ENCODE measurements around the gene TMPRSS13.

Gene TMPRSS13

DNA sequence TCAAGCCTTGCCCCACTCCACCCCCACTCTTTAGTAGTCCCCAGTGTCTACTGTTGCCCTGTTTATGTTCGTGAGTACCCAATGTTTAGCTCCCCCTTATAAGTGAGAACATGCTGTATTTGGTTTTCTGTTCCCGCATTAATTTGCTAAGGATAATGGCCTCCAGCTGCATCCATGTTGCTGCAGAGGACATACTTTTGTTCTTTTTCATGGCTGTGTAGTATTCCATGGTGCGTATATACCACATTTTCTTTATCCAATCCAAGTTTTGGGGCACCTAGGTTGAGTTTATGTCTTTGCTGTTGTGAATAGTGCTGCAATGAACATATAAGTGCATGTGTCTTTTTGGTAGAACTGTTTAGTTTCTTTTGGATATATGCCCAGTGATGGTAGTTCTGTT lies 36.6 kb downstream of the TMPRSS13 start:
- no peak for DNase-seq (ENCODE audit: low spot score)

DNA sequence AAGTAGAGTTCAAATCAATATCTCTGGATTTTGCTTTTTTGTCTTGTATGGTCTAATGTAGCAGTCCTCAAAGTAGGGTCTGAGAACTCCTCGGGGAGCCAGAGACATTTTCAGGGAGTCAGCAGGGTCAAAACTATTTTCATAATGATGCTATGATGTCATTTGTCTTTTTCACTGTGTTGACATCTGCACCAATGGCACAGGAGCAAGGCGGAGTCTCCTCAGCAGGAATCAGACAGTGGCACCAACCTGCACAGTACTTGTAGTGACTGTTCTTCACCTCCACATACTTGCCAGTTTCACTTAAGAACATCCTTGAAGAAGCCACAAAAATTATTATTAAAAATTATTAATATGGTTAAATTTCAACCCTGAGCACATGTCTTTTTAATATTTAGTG lies 37.8 kb downstream of the TMPRSS13 start:
- no peak for DNase-seq (ENCODE audit: low spot score)

DNA sequence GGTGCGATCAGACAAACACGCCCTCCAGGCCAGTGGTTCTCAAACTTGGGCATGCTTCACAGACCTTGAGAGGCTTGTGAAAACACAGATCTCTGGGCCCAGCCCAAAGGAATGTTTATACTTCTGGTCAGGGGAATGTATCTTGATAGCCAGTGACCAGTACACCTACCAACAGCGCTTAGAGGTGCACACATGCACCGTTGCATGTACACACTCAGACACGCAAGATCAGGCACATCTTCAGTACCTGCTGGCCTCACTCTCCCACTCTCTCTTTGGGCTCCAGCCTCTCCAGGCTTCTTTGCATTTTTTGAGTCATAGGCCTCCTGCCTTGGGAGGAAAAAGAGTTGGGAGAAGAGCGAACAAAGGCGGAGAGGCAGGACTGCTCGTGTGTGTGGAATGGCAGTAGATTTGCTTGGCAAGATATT lies 41.0 kb downstream of the TMPRSS13 start:
- DNase-seq (ENCODE audit: low spot score), result no peak

DNA sequence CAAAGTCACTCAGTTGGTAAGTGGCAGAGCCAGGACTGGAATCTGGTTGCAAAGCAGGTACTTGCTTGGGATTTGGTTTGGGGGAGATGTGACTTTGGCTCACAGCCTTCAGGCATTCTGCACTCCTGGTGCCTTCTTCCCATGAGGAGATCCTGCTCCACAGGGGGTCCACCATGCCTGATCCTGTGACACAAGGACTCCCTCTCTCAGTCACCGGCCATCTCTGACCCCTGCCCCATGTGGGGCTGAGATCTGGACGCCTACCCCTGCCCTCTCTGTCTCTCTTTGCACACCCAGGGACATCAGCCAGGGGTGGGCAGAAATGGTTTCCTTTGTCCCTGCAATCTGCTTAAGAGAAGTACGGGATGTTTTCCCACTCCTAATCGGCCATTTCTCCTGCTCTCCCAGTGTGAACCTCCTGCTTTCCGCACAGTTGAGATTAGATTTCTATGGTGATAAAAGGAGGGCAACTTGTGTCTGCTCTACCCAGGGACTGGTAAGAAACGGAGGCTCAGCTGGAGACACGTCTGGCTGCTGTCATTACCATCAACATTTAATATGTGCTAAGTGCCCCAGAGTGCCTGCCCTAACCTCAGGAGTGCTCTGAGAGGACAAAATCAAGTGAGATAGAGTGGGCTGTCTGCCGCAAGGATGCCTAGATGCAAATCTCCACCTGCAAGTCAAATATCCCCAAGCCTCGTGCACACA lies 41.6 kb downstream of the TMPRSS13 start:
- no peak for DNase-seq (ENCODE audit: low spot score)

DNA sequence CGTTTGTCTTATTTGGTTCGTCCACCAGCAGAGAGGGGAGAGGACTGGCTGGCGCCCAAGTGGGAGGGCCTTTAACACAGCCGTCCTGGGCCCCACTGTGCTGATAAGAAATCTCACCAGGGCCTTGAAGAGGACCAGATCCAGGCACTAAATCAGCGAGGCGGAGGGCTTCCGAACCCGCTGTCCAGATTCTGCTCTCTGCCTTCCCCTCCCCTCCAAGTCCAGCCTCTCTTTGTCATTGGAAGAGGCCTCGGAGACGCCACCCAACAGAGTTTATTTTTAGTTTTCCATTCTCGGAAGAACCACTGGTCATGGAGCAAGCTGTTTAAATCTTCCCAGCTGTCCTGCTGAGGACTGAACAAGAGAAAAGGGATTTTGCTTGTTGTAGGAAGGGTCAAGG lies 43.4 kb downstream of the TMPRSS13 start:
- DNase-seq (ENCODE audit: low spot score), result no peak

DNA sequence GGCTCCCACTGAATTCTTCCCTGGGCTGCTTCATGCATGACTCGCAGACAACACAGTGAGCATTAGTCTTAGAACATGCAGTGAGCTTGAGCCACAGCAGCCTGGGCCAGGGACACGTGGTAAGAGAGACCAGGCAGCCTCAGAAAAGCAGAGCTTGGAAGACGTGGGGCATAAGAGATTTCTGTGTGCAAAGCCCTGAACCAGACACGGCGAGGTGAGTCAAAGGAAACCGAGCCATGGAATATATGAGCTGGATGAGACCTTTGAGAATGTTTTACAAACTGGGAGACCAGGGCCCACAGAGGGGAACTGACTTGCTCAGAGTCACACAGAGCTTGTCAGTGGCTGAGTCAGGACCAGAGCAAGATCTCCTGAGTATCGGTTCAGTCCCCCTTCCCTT lies 44.2 kb downstream of the TMPRSS13 start:
- DNase-seq (ENCODE audit: low spot score), result no peak

DNA sequence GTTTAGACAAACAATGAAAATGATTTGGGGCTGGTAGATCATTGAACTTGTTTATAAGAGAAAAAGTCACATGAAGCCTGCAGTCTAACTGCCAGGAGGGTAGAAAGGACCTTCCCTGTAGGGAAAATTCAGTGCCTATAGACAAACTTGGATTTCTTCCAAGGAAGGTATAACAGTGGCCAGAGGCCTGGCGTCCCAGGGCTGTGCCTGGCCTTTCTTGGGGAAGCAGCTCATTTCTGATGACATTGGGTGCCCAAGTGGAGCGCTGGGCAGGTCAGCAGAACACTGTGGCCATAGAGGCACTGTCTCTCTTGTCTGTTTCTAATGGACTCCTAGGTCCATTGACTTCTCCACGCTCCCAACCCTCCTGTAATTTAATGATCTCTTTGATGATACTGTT lies 46.1 kb downstream of the TMPRSS13 start:
- DNase-seq (ENCODE audit: low spot score), result no peak

DNA sequence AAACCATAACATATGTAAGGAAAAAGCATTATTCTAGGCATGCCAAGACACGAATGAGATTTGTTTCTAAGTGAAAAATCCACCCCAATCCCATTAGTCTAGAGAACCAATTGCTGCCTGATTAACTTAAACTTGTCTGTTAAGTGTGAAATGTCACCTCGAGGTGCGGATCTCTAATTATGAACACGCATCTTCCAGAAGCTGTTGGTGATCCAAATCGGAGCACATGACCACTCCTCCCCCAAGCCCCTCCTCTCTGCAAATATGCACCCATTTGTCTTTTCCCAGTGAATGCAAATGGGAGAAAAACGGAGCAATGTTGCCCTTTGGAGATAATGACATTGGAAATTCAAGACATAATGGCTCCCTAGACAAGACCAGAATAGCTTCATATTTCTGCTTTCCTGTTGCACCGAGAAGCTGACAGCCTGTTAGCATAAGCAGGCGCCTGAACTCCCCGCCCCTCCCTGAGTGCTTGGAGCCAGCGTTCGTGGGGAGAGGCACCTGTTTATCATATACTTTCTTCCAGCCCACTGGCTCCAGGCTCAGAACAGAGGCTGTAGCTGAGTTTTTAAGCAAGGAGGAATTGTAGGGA lies 46.8 kb downstream of the TMPRSS13 start:
- DNase-seq (ENCODE audit: low spot score), result no peak

DNA sequence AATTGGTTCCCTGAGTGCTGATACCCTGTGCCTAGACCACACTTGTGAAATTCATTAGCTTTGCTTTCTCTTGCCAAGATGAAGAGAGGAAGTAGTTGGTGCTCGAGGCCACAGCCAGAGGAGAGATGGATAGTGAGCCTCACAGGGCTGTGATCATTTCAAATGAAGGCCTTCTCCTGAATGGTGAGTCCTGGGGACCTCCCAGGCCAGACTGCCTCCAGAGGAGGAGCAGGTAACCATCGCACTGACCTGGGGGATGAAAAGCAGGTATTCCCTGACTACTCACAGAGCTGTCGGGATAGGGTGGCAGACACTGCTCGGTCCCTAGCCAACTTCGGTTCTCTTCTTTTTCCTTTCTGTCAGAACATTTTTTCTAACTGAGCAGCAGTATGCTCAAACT lies 48.0 kb downstream of the TMPRSS13 start:
- DNase-seq (ENCODE audit: low spot score), result no peak

DNA sequence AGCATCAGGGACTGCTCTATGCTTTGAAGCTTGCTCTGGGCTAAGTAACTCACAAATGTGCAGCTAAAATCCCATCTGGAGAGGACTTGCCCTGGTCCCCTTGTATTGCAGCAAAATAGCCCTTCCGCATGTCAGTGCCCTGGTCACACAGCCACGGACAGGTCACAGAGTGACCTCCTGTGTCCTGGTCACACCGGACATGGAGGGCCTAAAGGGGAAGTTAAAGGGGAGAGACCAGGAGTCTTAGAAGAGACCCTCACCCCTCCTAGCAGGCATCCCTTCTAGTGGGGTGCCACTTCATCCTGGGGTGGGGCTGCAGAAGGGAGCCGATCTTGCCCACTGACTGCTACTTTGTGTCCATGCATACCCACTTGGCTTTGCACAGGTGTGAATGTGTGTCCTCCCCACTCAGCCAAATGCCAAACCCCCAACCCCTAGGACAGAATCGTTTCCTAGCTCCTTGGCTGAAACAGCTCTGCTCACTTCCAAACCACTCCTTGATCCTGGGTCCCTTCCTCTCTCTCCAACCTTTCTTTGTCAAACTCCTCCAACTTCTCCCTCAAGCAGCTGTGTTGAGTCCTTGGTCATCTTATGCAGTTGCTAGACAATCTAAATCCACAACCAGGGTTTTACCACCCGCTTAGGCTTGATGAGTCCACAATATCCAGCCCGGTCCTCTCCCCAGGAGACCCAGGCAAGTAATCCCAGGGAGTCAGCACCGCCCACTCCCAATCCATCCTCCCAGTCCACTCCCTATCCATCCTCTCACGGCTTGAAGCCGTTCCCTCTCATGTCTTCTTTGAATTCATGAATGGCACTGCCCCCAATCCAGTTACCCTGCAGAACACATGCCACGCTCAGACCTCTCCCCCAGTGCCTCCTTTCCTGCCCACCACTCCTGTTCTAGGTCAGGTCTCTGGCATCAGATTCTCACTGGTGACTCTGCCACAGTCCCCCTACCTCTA lies 49.4 kb downstream of the TMPRSS13 start:
- no peak for DNase-seq (ENCODE audit: low spot score)

DNA sequence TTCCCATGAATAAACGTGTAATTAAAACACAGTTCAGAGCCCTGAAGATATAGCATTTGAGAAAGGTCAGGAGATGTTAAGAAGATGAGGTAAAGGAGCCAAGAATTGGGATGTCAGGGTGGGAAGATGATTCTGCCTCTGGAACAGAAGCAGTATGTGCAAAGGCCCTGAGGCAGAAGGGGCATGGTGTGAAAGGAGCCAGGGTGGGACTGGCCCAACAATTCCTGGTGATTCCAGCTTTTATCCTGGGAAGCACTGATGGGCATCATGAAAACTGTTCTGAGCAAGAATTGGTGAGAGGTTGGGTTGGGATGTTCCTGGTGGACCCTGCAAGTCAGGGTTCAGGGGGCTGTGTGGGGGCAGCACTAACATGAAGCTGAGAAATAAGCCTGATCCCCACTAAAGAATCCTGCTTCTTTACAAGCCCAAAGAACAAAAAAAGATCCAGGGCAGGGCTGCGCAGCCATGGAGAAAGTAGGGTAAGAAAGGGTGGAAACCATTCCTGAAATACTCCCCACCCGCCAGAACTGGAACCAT lies 50.2 kb downstream of the TMPRSS13 start:
- DNase-seq (ENCODE audit: low spot score), result no peak

DNA sequence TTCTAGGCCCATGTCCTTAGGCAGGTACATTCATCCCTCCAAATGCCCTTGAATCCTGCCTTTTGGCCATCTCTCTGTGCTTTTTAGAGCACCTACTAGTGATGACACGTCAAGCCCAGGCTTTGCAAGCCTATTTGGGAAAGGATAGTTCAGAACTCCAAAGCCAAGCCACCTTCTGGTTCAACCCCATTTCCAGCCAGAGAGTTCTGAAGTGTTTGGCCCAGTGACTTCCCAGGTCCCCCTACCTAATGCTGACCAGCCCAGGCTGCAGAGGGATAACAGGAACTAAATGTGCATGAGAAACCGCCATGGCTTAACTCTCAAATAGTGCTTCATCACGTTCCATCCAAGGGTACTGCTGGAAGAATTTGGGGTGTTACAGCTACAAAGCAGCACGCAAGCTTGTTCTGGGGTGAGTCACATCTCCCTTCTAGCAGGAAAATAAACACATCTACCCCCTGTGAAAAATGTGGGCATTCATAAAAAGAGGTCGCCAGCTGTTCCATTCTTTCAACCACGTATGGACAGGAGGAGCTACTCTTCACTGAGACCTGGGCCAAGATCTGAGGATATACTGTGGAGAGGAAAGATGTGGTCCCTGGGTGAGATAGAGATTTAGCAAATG lies 50.8 kb downstream of the TMPRSS13 start:
- DNase-seq (ENCODE audit: low spot score), result no peak

DNA sequence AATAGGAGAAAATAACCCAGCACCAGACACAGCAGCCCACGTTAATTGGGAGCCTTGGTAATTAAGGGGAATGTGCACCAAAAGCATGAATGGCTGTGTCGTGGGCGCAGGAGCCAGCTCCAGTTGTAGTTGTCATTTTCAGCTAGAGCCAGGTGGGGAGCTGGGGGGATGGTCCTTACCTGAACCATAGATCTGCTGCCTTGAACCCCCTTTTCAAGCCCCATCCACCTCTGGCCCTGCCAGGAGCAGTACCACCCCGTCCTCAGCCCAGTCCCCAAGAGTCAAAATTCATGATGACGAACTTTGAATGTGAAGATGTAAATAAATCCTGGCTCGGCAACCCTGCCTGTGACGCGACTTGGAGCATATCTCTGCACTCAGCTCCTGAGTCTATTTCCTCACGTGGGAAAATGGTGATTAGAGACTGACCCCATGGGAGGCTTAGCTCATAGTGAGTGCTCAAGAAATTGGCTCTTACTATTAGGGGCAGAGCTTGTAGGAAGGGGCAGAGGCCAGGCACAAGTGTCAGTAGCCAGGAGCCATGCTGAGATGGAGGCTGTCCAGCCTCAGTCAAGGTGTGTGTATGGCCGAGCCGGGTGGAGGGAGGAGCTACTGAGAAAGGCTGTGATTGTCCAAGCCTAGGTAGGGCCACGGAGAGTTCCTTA lies 52.0 kb downstream of the TMPRSS13 start:
- no peak for DNase-seq (ENCODE audit: low spot score)

DNA sequence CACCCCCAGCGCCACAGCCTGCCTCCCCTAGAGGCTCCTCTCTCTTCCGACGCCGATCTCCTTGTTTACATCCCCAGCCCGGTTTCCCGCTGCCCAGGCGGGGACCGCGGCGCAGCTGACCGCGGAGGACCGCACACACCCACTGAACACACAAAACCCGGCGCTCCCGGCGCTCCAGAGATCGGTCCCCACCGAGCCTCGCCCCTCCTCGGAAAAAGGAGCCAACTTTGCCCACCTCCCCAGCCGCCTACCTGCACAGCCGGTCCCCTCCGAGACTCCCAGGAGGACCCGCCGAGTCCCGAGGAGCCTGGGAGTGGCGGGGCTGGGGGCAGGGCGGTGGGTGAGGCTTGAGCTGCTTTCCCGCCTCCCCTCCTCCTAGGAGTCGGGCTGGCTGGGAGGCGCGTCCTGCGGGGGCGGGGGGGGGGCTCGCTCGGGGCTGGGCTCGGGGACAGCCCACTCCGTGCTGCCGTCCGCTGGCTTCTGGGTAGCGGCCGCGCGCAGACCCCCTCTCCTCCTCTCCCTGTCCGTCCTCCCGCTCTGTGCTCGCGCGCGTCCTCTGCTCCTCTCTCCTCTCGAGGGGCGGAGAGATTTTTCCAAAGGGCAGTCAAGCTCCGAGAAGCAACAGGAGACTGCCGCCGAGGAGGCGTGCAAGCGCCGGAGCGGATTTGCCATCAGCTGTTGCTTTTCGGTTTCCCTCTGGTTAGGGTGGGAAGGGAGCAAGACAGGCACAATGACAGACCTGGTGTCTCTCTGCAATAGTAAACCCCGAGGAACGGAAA lies 52.7 kb downstream of the TMPRSS13 start, which contains the start of gene FXYD6:
TSS of gene FXYD6 (minus strand) at position 318 of the 779 bp plus-strand sequence. CDS start 33,882 bp downstream, outside the sequence.
- DNase-seq (ENCODE audit: low spot score), result no peak

DNA sequence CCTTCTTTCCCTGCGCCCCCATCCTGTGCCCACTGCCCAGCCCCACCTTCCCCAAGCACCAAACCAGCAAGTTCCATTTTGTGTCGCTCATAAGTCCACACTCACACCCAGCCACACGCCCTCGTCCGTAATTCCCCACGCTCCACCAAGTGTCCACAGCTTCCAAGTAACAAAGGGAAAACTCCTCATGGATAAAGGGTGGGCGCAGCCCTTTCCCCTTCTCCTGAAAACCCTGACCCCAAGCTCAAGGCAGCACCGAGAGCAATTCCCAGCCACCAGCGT lies 53.2 kb downstream of the TMPRSS13 start:
- DNase-seq (ENCODE audit: low spot score), result no peak

DNA sequence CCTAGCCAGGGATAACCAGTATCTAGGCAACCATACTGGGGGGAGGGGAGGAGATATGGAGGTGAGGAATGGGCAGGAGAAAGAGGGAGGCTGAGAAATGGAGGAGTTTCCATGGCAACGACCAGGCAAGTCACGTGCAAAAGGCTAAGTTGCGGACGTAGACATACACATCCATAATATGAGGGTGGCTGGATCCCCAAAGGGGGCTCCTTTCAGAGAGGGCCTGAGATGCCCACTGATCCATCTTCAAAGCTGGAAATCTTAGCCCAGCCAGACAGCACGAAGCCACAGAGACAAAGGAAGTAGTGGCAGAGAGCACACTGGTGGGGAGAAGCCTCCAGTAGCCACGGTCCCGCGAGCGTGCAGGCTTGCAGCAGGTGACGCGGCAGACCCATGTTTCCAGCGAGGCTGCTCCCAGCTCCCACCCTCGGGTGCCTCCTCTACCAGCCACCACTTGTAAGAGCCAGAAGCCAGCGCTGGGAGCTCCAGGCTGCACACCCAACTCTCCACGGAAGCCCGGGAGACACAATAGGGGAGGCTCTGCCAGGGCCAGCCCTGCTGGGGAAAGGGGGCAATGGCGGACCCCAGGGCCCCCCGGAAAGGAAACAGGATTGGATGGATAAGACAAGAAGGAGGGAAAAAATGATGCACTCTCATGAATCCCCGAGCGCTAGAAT lies 53.7 kb downstream of the TMPRSS13 start:
- no peak for DNase-seq (ENCODE audit: low spot score)

DNA sequence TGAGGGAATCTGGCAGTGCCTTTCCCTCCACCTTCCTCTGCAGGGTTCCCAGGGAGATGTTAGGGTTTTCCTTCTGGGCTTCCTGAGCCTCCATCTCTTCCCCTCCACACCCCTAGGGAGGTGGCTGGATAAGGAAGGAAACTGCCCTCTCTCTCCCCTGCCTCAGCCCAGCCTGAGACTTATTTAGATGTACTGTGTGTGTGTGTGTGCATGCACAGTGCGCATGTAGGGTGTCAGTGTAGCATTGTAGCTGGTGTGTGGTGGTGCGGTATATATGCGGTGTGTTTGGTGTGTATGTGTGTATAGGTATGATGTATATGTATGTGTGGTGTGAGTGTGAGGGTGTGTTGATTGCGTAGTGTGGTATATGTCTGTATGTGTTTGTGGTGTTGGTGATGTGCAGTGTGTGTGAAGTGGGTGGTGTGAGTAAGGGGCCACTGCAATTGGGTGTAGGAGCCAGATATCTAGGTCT lies 54.3 kb downstream of the TMPRSS13 start:
- no peak for DNase-seq (ENCODE audit: low spot score)

DNA sequence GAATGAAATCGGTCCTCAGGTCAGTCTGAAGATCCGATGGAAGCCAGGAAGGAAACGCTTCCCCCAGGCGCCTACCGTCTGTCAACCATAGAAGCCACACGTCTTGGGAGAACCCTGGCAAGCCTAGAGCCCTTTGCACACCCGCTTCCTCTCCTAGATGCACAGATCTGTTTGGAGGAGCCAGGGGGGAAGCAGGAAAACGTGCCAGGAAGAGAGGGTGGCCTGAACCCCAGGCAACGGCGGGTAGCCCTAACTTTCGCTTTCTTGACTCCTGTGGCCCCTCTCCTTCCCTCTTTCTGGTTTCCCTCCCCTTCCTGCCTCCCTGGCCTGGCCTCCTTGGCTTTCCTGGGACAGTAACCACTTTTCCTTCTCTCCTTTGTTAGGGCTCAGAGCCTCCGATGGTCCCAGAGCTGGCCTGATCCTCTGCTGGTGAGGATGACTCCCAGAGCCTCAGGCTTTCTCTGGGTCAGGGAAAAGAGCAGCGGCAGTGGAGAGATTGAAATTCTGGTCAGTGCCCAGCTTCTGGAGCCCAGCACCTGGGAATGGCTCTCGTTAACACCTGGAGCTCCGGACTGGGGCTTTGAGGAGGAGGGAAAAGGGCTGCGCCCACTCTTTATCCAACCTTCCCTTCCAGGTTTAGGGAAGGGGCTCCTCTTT lies 54.8 kb downstream of the TMPRSS13 start:
- no peak for DNase-seq (ENCODE audit: low spot score)

DNA sequence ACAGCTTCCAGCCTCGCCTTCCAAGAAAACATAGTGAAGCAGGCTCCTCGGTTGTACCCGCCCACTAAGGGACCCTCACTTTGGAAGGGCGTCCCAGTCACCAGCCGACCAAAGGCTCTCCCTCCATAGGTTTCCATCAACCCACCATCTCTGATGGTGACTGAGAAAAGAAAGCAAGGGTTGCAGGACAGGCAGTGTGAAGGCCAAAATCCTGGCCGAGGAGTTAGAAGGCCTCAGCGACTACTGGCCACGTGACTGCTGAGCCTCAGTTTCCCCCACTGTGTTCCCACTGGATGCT lies 55.4 kb downstream of the TMPRSS13 start:
- no peak for DNase-seq (ENCODE audit: low spot score)
